CD4-positive, alpha-beta T cell treated with Interleukin-4 for 4 hours (primary cell): ENCODE data around the gene HCST.
A peak's percentile ranks its signal among the peaks of the same experiment; 100 is the strongest.
"Not testable (repeated sequence)": the region's sequence is repeated elsewhere in the genome, so short reads cannot be mapped to it uniquely, and the experiment has no call there.

Experiments
- DNase-seq: peaks from one replicate; pipeline ENCODE4 v3.0.0-alpha.2; 2020

The HCST gene

DNA sequence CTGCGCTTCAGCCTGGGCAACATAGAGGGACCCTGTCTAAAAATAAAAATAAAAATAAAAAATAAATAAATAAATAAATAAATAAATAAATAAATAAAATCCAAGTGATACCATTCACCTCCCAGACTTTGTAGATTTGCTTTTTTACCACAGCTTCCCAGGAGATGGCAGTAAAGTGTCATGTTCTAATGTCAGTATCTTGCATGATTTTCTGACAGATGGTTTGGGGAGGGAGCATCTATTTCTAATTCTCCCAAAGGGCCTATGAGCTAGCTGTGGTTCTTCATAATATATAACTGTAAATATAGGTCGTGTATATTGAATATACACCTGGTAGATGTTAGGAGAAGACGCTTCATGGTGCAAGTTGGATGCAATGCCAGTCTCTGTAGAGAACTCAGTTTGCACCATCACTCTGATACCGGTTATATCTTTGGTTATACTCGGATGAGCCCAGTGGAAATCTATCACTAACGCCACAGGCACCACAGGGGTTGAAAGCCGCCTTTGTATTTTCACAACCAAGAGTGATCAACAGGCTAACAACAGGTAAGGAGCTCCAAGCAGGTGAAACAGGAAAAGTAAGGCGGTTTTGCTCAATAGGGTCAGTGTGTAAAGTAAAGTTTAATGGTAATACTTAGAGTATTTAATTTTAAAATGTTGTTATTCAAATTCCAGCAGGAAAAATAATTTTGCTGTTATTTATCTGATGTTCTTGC, 20.1 kb upstream of the HCST start:
- peak; percentile 80 for DNase-seq

DNA sequence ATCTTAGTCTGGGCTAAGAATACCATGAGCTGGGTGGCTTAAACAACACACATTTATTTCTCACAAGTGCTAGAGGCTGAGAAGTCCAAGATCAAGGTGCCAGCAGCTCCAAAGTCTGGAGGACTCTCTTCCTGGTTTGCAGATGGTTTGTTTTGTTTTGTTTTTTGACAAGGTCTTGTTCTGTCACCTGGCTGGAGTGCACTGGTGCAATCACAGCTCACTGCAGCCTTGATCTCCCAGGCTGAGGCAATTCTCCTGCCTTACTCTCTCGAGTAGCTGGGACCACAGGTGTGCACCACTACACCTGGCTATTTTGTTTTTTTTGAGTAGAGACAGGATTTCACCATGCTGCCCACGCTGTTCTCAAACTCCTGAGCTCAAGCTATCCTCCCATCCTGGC, 18.4 kb upstream of the HCST start:
- no peak for DNase-seq

DNA sequence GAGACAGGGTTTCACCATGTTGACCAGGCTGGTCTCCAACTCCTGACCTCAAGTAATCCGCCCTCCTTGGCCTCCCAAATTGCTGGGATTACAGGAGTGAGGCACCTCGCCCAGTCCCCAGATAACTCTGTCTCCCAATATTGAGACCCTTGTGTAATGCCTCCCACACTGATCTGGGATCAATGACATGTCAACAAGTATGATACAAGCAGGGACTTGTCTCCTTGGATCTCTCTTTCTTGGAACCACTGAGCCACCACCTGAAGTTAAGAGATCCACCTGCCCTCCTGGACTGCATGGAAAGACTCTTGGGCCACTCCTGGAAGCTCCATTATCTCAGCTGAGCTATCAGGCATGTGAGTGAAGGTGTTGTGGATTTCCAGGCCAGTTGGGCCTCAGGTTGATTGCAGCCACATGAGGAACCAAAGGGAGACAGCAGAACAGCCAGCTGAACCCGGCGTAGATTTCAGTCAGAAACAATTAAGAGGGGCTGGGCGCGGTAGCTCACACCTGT, 17.0 kb upstream of the HCST start:
- DNase-seq, result no peak

DNA sequence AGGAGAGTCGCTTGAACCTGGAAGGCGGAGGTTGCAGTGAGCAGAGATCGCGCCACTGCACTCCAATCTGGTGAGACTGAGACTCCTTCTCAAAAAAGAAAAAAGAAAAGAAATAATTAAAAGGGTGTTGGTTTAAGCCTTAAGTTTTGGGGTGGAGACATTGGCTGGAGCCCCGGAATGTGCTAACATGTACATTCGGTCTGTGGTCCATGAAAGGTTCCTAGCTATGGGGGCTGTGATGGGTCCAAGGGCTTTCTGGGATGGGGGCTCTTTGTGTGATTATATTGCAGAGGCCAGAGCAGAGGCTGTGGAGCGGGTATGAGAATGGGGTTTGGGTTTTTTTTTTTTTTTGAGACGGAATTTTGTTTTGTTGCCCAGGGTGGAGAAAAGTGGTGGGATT, 16.4 kb upstream of the HCST start:
- no peak for DNase-seq

DNA sequence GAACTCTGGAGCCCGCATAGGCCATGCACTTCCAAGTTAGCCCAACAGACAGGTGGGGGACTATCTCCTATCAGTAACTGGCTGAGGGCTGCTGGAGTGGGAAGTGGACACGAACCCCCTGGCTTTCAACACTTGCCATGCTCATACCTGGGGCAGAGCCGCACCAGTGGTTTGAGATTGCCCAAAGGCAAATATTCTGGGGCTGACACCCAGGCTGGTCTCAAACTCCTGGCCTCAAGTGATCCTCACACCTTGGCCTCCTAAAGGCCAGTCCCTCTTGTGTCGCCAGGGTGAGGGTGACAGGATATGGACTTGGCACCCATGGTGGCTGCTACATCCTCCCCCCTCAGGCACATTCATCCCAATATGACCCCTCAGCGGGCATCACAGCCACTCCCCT, 15.1 kb upstream of the HCST start:
- no peak for DNase-seq

DNA sequence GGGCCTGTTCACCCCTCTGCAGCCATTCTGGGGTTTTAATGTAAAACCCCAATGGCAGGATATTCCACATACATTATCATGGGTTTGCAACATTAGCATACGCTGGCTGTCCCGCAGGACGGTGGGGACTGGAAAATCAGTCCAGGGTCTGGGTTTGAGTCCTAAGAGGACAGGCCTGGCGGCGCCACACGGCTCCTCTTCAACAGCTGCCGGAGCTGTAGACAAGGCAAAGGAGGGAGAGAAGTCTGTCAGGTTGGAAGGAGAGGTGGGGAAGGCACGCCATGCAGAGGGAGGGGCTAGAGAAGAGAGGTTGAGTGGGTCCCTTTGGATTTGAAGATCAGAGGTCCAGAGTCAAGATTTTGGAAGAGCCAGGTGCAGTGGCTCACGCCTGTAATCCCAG, 13.9 kb upstream of the HCST start:
- DNase-seq, result no peak

DNA sequence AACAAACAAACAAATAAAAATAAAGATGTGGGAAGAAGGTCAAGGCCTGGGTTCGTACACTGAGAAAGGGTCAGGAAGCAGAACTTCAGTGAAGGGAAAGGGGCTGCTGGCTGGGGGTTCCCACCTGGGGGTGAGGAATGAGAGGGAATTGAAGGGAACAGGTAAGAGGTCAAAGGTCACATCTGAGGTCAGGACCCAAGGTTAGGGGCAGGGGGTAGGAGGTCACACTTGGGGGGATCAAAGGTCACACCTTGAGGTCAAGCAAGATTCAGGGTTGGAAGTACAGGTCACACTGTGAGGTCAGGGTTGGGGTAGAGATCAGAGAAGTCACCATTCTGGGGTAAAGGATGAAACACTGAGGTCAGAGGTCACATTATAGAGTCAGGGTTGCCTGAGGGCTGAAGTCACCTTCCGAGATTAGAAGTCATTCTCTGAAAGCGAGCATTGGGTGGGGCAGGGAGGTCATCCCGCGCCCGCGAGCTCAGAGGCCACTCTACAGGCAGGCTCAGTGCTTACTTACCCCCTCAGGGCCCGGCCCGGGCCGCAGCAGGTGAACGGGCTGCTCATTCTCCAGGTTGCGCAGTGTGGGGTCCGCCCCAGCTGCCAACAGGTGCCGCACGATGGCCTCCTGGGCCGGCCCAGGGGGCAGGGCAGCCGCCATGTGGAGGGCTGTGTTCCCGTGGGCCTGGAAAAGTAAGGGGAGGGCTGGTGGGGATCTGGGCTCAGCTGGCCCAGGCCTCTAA, 12.8 kb upstream of the HCST start:
- no peak for DNase-seq

DNA sequence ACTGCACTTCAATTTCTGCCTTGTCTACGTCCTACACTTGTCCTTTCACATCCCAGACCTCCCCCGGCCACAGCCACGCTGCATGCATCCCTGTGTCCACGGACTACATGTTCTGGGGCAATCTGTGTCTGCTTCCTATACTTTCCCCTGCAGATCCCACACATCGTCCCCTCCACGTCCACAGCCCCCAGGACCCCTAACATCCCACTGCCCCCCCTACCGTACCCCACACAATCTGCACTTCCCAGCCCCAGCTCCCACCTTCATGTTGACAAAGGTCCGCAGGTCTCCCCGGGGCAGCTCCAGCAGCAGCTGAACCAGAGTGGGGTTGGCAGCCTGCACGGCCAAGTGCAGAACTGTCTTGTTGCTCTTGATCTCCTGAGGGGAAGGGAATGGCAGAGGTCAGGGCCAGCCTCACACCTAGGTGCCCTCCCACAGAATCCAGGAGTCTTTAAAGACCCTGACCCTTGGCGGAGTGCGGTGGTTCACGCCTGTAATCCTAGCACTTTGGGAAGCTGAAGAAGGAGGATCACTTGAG, 12.1 kb upstream of the HCST start:
- DNase-seq, result no peak

DNA sequence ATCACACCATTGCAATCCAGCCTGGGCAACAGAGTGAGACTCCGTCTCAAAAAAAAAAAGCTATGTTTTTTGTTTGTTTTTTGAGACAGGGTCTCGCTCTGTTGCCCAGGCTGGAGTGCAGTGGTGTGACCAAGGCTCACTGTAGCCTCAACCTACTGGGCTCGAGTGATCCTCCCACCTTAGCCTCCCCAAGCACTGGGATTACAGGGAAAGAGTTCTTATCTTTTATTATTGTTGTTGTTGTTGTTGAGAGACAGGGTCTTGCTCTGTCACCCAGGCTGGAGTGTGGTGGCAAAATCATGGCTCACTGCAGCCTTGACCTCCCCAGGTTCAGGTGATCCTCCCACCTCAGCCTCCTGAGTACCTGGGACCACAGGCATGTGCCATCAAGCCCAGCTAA, 10.5 kb upstream of the HCST start:
- DNase-seq, result not testable (repeated sequence)

DNA sequence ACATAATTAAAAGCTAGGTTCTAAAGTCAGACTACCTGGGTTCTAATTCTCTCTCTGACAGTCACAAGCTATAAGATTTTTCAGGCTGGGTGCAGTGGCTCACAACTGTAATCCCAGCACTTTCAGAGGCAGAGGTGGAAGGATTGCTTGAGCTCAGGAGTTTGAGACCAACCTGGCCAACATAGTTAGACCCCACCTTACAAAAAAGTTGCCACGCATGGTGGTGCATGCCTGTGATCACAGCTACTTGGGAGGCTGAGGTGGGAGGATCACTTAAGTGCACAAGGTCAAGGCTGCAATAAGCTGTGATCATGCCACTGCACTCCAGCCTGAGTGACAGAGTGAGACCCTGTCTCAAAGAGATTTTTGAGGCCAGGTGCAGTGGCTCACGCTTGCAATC, 8.0 kb upstream of the HCST start:
- DNase-seq, result no peak

DNA sequence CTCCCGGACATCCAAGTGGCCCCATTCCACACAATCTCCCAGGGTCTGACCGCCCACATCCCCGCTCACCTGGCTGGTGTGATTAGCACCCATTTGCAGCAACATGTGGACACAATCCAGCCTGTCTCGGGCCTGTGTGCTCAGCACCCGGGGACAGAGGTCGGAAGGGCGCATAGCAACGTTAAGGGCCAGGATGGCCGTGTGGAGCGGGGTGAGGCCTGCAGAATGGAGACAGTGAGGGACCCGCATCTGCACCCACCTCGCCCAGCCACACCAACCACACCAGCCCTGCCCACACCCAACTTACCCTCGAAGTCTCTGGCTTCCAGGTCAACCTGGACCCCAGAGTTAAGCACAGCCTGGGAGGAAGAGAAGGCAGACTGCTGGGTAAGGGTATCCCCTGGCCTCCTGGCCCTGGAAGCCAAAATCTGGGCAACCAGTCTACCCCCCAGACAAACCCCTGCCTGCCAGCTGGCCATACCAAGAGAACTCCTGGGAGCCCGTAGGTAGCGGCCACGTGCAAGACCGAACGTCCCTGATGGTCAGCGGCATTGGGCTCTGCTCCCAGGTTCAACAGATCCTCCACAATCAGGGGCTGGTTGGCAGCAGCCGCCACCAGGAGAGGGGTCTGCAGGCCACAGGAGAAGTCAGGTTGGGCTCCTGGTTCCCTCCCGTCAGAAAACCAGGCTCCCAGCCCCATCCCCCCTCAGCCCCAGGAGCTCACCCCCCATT, 6.3 kb upstream of the HCST start:
- DNase-seq, result no peak

DNA sequence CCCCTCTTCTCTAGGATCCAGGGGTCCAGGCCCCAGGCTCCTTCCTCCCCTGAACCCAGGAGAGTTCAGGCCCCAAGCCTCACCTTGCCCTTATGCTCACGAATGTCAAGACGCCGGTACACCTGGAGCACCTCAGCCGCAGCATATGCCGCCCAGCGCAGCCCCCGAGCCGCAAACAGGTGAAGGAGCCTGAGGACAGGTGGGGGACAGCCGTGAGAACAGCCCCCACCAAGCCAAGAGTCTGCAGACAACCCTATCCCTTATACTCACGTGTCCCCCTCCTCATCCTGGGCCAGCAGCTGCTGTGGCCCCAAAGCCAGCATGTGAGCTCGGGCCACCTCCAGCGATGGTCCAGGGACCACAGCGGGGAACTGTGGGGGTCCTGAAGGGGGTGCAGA, 5.7 kb upstream of the HCST start:
- DNase-seq, result no peak

DNA sequence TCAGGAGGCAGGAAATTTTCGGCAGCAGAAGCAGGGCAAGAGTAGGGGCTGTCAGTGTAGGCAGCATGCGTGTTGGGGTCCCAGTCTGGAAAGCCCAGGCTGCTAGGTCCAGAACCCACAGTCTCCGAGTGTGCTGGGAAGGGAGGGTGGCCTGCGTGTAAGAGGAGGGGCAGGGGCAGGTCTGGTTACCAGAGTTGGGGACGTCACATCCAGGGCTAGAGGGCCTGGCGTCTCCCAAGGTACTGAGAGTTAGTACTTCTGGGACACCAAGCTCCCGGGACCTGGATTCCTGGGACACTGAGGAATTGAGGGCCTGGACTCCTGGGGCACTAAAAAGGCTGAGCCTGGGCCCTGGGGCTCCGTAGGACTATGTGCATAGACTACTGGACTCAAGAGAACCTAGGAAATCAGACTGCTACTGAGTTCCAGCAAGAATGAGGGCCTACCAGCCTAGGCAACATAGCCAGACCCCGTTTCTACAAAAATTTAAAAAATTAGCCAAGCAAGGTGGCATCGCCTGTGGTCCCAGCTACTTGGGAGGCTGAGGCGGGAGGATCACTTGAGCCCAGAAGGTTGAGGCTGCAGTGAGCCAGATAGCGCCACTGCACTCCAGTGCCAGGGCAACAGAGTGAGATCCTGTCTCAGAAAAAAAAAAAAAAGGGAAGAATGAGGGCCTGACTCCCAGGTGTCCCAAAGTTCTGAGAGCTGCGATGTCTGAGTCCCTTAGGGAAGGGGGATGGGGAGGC, 4.5 kb upstream of the HCST start:
- DNase-seq, result no peak

DNA sequence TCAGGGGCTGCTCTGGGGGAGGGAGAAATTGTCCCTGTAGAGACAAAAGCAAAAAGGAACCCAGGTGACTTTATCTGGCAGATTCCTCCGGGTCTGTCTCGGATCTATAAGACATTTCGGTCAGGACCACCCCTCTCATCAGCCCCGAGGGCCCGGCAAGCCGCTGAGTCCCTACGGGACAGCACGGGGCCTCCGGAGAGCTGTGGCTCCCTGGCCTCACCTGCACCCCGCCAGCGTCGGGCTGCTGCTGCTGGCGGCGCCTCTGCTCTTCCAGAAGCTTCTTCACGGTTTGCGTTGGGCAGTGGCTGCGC, 3.9 kb upstream of the HCST start:
- no peak for DNase-seq

DNA sequence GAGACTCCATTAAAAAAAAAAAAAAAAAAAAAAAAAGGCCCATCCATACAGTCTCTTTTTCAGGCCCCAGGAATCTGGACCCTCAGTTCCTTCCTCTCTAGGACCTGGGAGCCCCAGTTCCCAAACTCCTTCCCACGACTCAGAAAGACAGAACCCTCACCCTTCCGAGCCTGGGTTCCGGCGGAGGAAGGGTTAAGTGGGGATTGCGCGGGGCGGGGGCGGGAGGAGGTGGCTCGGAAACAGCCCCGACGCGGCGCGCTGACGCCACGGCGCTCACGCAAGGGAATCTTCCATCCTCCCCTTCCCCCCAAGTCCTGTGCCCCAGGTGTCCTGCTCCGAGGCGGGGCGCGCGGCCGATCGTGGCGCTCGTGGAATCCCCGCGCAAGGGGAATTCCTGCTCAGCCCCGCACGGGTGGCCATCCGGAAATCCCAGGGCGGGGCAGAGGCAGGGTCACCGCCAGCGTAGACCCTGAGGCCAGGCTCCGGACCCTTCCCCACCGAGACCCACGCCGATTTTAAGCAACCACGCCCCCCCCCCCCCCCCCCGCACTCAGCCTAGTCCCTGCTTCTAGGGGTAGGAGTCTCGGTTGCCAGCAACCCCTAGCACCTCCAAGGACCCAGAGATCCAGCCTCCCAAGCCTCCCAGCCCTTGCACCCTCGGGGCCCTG, 2.6 kb upstream of the HCST start:
- DNase-seq, result peak; percentile 83

DNA sequence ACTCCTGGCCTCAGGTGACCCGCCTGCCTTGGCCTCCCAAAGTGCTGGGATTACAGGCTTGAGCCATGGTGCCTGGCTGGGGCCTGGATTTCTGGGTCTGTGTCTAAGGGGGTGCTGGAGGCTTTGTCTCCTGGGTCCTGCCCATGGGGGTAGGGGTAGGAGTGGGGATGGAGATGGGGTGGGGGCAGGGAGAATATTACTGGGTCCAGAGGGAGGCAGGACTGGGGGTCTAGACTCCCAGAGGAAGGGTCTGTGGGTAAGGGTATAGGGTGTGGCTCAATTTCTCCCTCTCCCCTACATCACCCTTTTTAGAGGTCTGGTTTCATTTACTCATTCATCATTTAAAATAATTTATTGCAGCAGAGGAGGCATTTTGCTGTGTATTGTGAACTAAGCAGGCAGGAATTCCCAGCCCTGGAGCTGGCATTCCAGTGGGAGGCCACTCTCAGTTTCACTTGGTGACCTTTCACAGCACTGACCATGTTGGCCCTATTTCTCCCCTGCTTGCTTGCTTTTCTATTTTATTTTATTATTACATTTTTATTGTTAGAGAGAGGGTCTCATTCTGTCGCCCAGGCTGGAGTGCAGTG, 1.2 kb upstream of the HCST start:
- DNase-seq, result no peak

DNA sequence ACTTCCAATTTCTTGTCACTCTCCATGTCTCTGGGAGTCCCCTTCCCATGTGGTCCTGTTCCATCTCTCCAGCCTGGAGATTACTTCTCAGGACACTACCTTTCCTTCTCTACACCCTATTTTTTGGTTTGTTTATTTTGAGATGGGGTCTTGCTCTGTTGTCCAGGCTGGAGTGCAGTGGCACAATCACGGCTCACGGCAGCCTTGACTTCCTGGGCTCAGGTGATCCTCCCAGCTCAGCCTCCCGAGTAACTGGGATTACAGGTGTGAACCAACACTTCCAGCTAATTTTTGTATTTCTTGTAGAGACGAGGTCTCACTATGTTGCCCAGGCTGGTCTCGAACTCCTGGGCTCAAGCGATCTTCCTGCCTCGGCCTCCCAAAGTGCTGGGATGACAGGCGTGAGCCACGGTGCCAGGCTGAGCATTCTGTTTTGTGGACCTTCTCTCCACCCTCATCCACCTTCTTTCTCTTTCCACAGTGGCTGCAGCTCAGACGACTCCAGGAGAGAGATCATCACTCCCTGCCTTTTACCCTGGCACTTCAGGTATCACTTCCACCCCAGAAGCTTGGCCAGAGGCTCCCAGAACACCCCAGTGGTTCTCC, 644 bp downstream of the HCST start:
- no peak for DNase-seq

DNA sequence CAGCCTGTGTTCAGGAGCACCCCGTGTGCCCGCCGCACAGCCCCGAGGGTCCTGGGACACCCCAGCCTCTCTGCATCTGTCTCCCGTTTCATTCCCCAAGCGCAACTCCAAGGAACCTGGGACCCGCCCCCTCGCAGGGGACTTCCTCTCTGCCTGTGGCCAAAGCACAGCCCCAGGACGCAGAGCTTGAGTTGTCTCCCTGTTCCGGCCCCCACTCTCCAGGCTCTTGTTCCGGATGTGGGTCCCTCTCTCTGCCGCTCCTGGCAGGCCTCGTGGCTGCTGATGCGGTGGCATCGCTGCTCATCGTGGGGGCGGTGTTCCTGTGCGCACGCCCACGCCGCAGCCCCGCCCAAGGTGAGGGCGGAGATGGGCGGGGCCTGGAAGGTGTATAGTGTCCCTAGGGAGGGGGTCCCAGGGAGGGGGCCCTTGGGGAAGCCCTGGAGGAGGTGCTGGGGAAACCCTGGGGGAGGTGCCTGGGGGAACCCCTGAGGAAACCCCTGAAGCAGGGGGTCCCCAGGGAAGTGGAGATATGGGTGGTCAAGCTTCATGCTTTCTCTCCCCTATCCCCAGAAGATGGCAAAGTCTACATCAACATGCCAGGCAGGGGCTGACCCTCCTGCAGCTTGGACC, 1.3 kb downstream of the HCST start:
- peak; percentile 90 for DNase-seq

DNA sequence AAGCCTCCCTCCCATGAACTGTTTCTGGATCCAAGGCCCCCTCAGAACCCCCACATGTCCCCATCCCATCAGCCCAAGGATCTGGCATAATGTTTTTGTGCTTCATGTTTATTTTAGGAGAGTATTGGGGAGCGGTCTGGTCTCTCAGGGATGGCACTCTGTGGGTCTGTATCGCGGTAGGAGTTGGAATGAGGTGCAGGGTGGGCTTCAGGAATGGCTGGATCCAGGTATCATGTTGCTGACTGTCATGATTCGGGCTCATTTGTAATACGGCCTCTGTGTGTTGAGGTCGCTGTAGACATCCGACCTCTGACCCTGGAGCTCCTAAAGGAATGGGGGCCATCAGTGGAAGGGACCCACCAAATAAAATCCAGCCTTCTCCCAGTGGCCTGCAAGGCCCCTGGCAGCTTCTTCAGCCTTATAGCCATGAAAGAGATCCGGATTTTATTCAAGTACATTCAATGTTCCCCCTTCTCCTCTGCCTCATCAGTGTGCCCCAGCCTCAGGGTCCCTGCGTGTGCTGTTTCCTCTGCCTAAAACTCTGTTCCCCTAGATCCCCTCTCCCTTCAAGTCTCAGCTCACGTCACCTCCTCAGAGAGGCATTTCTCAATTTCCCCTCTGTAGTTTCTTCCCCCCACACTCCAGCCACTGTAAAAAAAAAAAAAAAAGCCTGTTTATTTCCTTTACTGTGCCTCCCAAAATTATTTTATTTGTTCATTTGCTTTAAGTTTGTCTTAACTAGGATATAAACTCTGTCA, 2.2 kb downstream of the HCST start:
- DNase-seq, result no peak

DNA sequence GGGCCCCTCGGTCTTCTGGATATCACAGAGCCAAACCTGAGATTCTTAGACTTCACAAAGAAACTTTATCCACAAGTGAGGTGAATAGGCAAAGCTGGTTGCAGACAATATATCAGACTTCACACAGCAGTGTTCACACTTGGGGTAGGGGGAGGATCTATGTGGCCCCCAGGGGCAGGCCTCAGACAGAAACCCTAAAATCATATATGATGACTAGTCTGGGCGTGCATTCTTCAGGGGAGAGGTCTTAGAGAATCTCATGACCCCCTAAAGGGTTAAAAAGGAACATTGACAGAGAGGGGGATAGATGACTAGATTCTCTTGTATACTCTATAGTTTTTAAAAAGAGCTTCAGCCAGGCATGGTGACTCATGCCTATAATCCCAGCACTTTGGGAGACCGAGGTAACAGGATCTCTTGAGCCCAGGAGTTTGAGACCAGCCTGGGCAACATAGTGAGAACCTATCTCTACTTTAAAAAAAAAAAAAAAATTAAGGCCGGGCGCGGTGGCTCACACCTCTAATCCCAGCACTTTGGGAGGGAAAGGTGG, 2.9 kb downstream of the HCST start:
- DNase-seq, result no peak
